DND-41 (cell line): ENCODE data around the gene C18orf63.

Experiments used
- ATAC-seq: fragments of 200-7000 bp; cut with Tn5 transposase; 3 replicates; pipeline ENCODE4 v1.9.1; 2021; ENCODE audit warnings: low read depth; ENCODE audit not compliant: insufficient read depth
- DNase-seq: peaks from one replicate; pipeline ENCODE4 v3.0.0-alpha.2; 2020
- H2AFZ ChIP-seq: 2 replicates; pipeline ENCODE4 v1.6.0; 2012; ENCODE audit warnings: low read depth, low read length
- H3K27ac ChIP-seq: 2 replicates; pipeline ENCODE4 v1.5.1; 2012; ENCODE audit warnings: low read length, inconsistent platforms
- H3K27me3 ChIP-seq: fragments of 200-600 bp; sonication (generic); 2 replicates; pipeline ENCODE4 v1.6.0; 2012; ENCODE audit warnings: low read length, mild to moderate bottlenecking, inconsistent platforms; ENCODE audit not compliant: insufficient read depth, poor library complexity
- H3K36me3 ChIP-seq: 2 replicates; pipeline ENCODE4 v1.5.1; 2012; ENCODE audit warnings: low read length, inconsistent platforms; ENCODE audit not compliant: insufficient read depth
- H3K4me1 ChIP-seq: 2 replicates; pipeline ENCODE4 v1.5.1; 2012; ENCODE audit warnings: mild to moderate bottlenecking, low read length; ENCODE audit not compliant: insufficient read depth
- H3K4me2 ChIP-seq: 2 replicates; pipeline ENCODE4 v1.6.0; 2012; ENCODE audit warnings: mild to moderate bottlenecking, moderate library complexity, low read length, inconsistent platforms; ENCODE audit not compliant: insufficient read depth
- H3K4me3 ChIP-seq, 2 experiments: fragments of 200-600 bp in 1 of 2; shearing (Covaris generic) in 1 of 2; 2 replicates each; pipeline ENCODE4 v1.5.1; 2012 to 2016; ENCODE audit warnings: inconsistent platforms in 2 of 2, low read length in 2 of 2, mild to moderate bottlenecking in 2 of 2, low read depth in 1 of 2, moderate library complexity in 1 of 2
- H3K79me2 ChIP-seq: 2 replicates; pipeline ENCODE4 v1.6.0; 2012; ENCODE audit warnings: low read length, inconsistent platforms; ENCODE audit not compliant: insufficient read depth
- H3K9ac ChIP-seq: 2 replicates; pipeline ENCODE4 v1.6.0; 2012; ENCODE audit warnings: low read depth, mild to moderate bottlenecking, inconsistent platforms, low read length, moderate library complexity
- H3K9me3 ChIP-seq: 2 replicates; pipeline ENCODE4 v1.5.1; 2012; ENCODE audit warnings: low read length, moderate library complexity, mild to moderate bottlenecking, inconsistent platforms; ENCODE audit not compliant: insufficient read depth, severe bottlenecking
- H4K20me1 ChIP-seq: 2 replicates; pipeline ENCODE4 v1.6.0; 2012; ENCODE audit warnings: low read length; ENCODE audit not compliant: insufficient read depth
- CTCF ChIP-seq: IDR thresholded peaks from 2 replicates; pipeline ENCODE4 v1.5.1; 2012; ENCODE audit warnings: borderline replicate concordance, low read length, moderate library complexity, mild to moderate bottlenecking; ENCODE audit not compliant: poor library complexity, severe bottlenecking; ENCODE audit errors: extremely low read depth
- EZH2 ChIP-seq: IDR thresholded peaks from 3 replicates; pipeline ENCODE4 v1.6.1; 2012; ENCODE audit warnings: borderline replicate concordance, low read depth, mild to moderate bottlenecking, moderate library complexity, low read length, inconsistent platforms; ENCODE audit not compliant: severe bottlenecking

Gene C18orf63

DNA sequence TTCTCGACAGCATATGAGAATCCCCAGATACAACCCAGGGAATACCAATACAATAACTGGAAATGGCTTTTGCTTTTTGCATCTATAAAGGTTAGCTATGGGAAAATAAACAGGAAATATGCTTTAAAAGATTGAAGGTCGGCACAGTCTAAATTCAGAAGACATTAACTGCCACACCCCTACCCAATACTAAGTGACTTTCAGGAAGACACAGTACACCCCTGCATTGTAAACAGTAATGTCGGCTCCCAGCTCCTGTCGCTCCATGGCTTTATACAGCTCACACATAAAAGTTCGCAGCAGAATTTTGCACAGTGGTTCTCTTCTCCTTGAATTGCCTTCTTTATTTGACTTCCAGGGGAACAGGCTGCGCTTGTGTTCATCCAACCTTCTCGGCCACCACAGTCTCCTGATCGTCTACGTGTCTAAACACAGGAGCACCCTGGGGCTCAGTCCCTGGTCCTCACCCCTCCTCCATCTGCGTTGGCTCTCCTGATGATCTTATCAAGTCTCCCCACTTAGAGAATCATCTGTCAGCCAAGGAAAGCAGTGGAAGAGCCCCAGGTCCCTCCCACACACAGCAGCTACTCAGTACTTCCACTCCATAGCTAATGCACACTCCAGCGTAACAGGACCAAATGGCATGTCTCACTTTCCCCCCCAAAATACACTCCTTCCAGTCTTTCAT lies 46.6 kb upstream of the C18orf63 start:
- Histone ChIP-seq H3K27me3 (no peaks in the 10 kb centered on the region), H3K9me3 (no peaks in the 10 kb centered on the region), H4K20me1 (peaks cover 12% of the 10 kb centered on the region; the same call in 1 of the 2 replicates), H3K79me2 (no peaks in the 10 kb centered on the region), H3K36me3 (no peaks in the 10 kb centered on the region), H2AFZ (no peak overlapping the region), H3K4me2 (no peak overlapping the region), H3K9ac (no peak overlapping the region), H3K27ac (no peak overlapping the region), H3K4me1 (no peaks in the 10 kb centered on the region), H3K4me3 (no peak overlapping the region)
- ATAC-seq (no peak), DNase-seq (no peak)
- no peak for TF ChIP-seq EZH2
- TF ChIP-seq CTCF = no peak

GRCh38 chr18:74271635-74272034 lies 44.0 kb upstream of the C18orf63 start:
- ATAC-seq (no peak), DNase-seq (no peak)
- H3K36me3 ChIP-seq = no peaks in the 10 kb centered on the region
- no peak overlapping the region for H3K4me3 ChIP-seq
- H3K79me2 ChIP-seq = no peaks in the 10 kb centered on the region
- peaks cover 12% of the 10 kb centered on the region; the same call in 1 of the 2 replicates for H4K20me1 ChIP-seq
- H3K27ac ChIP-seq = no peak overlapping the region
- H3K27me3 ChIP-seq = no peaks in the 10 kb centered on the region
- H2AFZ ChIP-seq = no peak overlapping the region
- H3K4me1 ChIP-seq = no peaks in the 10 kb centered on the region
- H3K9ac ChIP-seq = no peak overlapping the region
- H3K4me2 ChIP-seq = no peak overlapping the region
- TF ChIP-seq CTCF = no peak
- TF ChIP-seq EZH2 = no peak
- H3K9me3 ChIP-seq = no peaks in the 10 kb centered on the region

DNA sequence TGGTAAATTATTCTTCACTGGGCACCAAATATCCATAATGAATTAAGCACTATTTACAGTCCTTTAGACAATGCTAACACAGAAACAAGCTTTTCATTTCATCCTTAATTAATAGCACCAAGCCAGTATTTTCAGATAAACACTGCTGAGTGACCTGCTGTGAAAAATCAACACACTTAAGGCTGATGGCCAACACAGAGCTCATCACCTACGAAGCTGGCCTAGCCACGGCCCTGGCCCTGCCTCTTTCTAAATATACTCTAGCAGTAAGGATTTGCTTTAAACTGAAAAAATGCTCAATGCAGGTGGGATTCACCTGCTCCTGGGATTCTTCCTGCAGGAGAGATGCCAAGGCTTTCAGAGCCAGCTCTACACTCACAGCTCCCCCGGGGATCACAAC lies 42.2 kb upstream of the C18orf63 start:
- H4K20me1 ChIP-seq = peaks cover 16% of the 10 kb centered on the region; the same call in 1 of the 2 replicates
- DNase-seq (no peak), ATAC-seq (no peak)
- H3K9ac ChIP-seq = no peak overlapping the region
- H3K4me3 ChIP-seq = no peak overlapping the region
- no peaks in the 10 kb centered on the region for H3K79me2 ChIP-seq
- no peak for TF ChIP-seq CTCF
- TF ChIP-seq EZH2 = no peak
- H3K4me1 ChIP-seq = no peaks in the 10 kb centered on the region
- no peak overlapping the region for H3K4me2 ChIP-seq
- no peaks in the 10 kb centered on the region for H3K27me3 ChIP-seq
- H3K9me3 ChIP-seq = no peaks in the 10 kb centered on the region
- H3K36me3 ChIP-seq = no peaks in the 10 kb centered on the region
- no peak overlapping the region for H3K27ac ChIP-seq
- no peak overlapping the region for H2AFZ ChIP-seq
